Limb (tissue), 2 donors: ENCODE measurements around the gene UTP4.
"Not testable (repeated sequence)": the region's sequence is repeated elsewhere in the genome, so short reads cannot be mapped to it uniquely, and the experiment has no call there.

Experiments
- DNase-seq, 2 donors: peaks; one replicate each; pipeline ENCODE4 v3.0.0-alpha.2; 2016; ENCODE audit errors: extremely low spot score in 2 of 2

Gene UTP4

DNA sequence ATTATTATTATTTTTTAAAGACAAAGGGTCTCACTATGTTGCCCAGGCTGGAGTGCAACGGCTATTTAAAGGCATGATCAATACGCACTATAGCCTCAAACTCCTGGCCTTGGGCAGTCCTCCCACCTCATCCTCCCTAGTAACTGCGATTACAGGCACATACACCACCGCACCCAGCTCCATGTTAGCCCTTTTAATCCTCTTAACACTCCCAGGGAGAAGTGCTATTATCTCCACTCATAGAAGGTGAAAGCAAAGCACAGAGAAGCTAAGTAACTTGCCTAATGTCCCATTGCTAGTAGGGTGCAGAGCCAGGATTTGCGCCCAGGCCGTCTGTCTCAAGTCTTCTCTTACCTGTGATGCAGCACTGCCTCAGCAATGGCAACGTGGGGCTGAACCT, 22.0 kb upstream of the UTP4 start:
- no peak for DNase-seq

DNA sequence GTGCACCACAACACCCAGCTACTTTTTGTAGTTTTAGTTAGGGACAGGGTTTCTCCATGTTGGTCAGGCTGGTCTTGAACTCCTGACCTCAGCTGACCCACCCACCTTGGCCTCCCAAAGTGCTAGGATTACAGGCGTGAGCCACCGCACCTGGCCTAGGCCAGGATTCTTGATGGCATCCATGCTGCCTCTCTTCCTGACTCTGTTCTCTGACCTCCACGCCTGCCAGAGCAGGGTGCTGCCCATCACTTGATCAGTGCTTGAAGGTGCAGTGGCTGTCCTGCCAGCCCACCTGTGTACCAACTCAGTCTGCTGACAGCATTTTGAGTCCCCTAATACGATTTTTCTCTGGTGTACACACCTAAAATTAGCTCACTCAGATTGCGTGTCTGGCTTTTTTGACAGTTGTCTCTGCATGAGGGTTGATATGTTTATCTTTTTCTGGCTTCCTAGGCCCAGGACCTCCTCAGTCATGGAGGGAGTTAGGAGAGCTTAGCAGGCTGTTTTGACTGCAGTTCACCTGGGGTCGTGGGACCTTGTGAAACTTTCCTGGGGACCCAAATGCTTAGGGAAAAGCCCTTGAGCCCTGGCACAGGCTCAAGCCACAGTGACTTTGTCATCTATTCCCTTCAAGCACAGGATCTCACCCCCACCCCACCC, 21.1 kb upstream of the UTP4 start:
- no peak for DNase-seq

DNA sequence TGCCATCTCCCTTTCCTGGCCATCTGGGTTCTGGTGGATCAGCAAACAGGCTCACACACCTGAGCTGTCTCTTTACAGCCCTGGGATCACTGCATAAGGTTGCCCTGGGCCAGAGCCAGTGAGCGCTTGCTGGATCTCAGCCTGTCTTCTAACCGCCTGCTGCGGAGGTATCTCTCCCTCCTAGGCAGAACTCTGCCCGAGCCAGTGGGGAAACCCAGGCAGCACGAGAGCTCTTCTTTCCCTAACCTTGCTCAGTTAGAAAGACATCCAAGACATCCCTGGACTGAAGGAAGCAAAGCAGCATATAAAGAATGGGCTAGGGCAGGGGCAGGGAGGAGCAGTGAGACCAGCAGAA, 20.6 kb upstream of the UTP4 start:
- no peak for DNase-seq

DNA sequence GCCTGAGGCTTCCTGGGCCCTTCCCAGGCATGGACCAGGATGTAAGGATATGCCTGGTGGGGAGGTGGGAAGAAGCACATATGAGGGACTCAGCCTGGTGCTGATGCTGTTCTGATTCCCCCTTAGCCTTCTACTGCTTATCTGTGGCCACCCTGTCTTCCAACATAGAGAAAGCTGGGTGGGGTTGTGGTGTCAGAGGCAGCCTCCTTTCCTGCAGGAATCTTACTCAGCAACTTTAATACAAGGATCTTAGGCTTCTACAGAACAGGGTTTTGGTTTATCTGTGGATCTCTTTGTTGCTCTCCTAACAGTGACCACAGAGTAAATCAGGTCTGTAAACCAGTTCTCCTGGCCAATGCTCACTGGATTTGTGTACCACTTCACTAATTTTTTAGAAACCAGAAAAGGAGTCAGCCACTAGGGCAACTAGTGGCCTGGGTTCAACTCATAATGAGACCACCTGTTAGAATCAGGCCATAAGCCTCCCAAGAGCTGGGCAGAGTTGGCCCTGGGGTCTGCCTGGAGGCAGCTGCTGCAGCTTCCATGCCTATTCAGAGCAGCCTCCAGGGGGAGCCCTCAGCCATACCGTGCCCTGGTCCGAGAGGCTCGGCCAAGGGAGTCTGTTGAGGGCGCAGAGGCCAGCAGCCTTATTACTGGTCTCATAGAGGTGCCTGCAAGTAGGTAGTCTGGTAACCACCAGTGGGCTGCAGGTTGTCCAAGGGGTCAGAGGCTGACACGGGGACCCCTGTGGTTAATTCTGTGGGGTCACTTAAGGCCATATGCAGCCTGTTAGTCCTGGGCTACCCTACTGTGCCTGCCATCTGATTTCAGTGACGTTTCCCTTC, 19.9 kb upstream of the UTP4 start:
- peak in 1 of 2 donors; percentile 53 for DNase-seq

DNA sequence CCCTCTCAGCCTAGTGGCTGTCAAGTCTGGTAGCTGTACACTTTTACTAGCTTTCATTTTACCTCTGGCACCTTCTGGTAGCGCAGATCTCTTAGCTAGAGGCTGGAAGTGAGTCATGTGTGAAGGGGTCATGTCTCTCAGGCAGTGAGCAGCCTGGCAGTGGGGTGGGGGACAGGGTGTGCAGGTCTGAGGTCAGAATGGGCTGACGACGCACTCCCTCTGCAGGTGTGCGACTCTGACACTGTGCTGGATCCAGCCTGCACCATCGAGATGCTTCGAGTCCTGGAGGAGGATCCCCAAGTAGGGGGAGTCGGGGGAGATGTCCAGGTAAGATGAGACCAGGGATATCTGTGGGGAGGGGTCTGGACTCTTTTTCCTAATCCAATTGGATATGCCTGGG, 19.2 kb upstream of the UTP4 start:
- DNase-seq, result no peak

DNA sequence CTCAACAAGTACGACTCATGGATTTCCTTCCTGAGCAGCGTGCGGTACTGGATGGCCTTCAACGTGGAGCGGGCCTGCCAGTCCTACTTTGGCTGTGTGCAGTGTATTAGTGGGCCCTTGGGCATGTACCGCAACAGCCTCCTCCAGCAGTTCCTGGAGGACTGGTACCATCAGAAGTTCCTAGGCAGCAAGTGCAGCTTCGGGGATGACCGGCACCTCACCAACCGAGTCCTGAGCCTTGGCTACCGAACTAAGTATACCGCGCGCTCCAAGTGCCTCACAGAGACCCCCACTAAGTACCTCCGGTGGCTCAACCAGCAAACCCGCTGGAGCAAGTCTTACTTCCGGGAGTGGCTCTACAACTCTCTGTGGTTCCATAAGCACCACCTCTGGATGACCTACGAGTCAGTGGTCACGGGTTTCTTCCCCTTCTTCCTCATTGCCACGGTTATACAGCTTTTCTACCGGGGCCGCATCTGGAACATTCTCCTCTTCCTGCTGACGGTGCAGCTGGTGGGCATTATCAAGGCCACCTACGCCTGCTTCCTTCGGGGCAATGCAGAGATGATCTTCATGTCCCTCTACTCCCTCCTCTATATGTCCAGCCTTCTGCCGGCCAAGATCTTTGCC, 18.0 kb upstream of the UTP4 start:
- DNase-seq, result no peak

DNA sequence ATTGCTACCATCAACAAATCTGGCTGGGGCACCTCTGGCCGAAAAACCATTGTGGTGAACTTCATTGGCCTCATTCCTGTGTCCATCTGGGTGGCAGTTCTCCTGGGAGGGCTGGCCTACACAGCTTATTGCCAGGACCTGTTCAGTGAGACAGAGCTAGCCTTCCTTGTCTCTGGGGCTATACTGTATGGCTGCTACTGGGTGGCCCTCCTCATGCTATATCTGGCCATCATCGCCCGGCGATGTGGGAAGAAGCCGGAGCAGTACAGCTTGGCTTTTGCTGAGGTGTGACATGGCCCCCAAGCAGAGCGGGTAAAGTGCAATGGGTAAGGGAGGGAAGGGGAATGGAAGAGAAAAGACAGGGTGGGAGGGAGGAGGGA, 17.5 kb upstream of the UTP4 start:
- DNase-seq, result no peak

DNA sequence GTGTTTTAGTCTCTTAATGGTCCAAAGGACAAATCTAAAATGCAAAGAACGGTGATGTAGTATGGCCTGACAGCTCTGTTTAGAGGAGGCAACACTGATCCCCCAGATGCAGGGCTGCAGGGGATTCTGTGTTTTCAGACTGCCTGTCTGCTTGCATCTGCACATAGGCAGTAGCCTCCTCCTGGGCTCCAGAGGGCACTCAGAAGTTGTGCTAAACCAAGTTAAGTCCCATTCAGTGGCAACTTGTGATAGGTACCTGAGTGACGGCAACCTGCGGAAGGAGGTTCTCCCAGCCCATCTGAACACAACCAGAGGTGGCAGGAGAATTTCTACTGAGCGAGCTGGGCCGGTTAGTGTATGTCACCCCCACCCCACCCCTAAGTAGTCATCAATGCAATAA, 17.1 kb upstream of the UTP4 start:
- no peak for DNase-seq

DNA sequence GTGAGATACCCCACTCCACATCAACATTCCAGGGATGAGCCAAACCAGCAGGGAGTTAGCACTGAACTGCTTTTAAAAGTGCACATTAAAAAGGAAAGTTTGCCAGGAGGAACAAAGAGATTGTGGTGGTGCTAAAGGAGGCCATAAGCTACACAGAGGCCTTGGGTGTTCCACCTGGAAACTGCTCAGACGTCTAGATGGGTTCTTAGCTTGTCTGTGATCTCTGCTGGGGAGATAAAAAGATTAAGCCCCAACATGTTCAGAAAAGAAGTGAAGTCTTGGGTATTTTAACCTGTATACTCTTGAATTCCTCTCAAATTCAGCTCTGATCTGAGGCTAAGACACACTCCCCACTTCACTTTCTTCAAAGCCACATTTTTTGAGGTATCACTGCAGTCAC, 16.6 kb upstream of the UTP4 start:
- DNase-seq, result no peak

DNA sequence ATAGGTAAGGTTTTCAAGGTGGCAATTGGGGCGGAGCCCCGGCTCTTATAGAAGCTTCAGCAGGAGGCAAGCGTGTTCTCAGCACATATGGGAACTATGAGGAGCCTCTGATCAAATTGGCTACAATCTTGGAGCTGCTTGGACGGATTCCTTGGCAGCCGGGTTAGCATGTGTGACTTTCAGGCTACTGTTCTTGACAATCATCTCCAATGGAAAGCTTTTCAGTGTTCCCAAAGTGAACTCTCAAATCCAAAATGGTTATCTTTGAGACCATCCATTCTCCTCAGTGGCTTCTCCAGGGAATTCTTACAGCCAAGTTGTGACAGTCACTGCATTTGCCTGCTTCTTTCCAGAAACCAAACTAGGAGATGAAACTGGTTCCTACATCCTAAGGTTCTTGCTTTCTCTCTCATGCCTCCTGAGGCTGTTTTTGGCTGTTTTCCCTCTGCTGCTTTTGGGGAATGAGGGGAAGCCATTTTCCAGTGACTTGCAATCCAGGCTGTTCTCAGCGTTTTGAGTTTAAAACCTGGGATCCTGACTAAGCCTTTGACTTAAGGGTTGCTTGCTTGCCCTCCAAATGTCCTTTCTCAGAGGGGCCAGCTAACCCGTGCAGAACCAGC, 16.1 kb upstream of the UTP4 start:
- DNase-seq, result no peak

DNA sequence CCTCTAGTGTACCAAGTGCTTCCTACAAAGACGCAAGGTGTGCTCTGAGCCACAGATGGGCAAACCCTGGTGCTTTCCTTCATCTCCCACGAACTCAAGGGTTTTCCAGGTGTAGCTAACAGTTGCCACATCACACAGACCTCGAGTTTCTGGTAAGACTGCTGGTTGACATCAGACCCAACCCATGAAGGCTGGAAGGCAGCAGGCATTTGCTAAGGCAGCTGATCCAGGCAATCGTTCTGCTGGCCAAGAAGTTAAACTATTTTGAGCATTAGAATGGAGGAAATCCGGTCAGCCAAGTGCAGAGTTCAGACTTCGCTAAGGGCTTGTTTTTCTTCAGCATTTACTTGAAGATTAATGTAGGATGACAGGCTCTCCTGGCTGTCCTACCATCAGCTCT, 15.5 kb upstream of the UTP4 start:
- no peak for DNase-seq

DNA sequence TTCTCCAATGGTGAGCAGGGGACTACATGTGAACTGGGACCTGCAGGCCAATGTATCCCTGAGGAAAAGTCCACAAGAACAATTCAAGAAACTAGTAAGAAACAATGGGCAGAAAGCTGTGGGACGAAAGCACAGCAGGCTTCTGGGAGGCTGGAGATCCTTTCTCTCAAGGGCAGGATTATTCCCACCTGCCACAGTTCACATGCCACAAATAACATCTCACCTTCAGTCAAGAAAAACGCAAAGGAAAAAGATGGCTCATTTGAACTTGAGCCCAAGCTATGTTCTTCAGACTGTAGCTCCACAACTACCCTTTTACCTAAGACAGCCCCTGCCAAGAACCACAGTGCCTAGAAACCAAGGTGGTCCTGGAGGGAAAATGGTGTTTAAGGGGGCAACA, 14.0 kb upstream of the UTP4 start:
- no peak for DNase-seq

DNA sequence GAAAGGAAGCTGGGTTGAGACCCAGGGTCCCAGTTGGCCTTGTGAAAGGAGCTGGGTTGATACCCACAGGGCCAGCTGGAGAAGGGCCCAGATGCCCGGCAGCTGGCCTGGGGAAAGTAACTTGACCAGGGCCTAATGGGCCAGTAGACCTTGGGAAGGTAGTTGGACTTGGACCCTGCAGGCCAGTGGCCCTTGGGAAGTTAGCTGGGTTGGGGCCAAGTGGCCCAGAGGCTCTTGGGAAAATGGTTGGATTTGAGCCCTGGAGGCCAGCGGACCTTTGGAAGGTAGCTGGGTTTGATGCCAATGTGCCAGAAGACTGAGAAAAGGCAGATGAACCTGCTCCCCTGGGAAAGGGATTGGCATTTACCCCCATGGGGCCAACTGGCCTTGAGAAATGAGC, 13.5 kb upstream of the UTP4 start:
- DNase-seq, result no peak

DNA sequence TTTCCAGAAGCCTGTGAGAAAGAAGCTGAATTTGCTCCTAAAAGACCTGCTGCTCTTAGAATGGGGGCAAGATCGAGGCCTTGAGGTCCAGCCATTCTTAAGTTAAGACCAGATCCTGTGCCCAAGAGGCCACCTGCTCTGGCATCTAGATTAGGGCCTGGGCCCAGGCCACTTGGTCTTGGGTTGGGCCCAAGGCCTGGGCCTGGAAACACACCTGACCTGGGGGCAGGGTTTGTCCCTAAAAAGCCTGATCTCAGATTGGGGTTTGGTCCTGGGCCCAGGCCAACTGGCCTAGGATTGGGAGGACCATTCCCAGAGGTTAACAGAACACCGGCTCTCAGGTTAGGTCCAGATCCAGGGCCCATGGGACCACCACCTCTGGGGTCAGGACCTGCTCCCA, 12.9 kb upstream of the UTP4 start:
- DNase-seq, result no peak

DNA sequence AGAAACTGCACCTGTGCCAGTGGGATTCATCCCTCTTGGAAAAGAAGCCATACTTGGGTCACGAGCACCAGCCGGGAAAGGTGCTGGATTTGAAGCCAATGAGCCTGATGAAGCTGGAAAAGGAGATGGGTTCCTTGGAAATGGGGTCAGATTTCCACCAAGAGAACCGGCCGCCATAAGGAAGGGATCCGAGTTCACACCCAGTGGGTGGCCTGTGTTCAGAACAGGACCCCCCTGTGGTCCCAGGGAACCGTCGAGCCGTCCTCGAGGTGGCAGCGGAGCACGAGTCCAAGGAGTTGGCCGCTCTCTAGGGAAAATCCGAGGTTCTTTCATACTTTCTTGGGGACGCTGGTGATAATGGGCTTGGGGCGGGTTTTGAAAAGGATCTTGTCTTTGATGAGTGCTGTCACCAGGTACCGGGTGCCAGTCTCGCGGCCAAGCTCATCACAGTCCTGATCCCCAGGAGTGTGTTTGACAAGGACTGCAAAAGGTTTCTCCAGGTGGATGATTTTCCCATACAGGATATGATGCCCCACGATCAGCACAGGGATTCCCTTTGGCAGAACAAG, 12.3 kb upstream of the UTP4 start:
- DNase-seq, result no peak

DNA sequence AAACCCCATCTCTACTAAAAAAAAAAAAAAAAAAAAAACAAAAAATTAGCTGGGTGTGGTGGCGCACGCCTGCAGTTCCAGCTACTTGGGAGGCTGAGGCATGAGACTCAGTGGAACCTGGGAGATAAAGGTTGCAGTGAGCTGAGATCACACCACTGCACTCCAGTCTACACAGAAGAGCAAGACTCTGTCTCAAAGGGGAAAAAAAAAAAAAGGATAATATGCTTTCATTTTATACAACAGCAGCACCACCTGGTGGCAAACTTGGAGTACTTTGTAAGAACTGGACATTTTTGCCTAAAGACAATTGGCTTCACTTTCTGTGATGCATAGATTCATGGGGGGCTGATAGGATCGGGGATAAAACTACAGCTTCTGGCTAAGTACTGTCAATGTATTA, 8.5 kb upstream of the UTP4 start:
- DNase-seq, result peak; percentile 55 to 58

DNA sequence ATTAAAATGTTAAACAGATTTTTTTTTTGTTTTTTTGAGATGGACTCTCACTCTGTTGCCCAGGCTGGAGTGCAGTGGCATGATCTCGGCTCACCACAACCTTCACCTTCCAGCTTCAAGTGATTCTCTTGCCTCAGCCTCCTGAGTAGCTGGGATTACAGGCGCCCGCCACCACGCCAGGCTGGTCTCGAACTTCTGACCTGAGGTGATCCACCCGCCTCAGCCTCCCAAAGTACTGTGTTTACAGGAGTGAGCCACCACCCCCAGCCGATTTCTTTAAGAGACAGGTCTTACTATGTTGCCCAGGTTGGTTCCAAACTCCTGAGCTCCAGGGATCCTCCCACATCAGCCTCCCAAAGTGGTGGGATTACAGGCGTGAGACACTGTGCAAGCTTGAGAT, 8.0 kb upstream of the UTP4 start:
- DNase-seq, result not testable (repeated sequence)

DNA sequence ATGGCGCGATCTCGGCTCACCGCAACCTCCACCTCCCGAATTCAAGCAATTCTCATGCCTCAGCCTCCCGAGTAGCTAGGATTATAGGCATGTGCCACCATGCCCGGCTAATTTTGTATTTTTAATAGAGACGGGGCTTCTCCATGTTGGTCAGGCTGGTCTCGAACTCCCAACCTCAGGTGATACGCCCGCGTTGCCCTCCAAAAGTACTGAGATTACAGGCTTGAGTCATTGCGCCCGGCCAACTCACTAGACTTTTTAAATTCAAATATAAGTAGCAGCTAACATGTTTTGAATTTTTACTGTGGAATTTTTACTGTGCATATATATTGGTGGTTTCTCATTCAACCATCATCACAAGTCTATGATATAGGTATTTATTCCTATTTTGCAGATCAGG, 7.5 kb upstream of the UTP4 start:
- DNase-seq, result not testable (repeated sequence)

DNA sequence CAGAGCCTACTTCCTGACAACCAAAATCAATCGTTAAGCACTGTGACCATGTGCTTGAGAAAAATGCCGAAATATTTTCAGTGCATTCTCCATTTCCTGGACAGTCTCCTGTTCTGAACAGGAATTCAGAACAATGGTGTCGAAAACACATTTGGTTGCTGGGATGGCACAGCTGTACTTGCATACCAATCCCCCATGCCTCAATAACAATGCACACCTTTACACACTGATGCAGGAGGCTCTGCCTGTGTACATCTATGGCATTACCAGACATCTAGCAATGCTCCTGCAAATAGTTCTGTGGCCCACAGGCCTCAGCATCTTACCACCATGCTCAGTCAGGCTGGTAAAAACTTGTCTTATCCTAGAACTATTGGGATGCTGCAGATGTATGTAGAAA, 6.2 kb upstream of the UTP4 start:
- DNase-seq, result no peak

DNA sequence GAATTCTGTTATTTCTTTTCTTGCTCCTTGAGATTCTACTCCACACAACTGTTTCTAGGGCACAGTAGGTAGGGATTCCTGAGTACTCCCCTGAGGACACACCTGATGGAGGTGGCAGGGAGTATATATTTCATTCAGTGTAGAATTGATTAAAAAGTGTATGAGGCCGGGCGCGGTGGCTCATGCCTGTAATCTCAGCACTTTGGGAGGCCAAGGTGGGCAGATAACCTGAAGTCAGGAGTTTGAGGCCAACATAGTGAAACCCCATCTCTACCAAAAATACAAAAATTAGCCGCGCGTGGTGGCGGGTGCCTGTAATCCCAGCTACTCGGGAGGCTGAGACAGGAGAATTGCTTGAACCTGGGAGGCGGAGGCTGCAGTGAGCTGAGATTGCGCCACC, 5.6 kb upstream of the UTP4 start:
- not testable (repeated sequence) for DNase-seq

DNA sequence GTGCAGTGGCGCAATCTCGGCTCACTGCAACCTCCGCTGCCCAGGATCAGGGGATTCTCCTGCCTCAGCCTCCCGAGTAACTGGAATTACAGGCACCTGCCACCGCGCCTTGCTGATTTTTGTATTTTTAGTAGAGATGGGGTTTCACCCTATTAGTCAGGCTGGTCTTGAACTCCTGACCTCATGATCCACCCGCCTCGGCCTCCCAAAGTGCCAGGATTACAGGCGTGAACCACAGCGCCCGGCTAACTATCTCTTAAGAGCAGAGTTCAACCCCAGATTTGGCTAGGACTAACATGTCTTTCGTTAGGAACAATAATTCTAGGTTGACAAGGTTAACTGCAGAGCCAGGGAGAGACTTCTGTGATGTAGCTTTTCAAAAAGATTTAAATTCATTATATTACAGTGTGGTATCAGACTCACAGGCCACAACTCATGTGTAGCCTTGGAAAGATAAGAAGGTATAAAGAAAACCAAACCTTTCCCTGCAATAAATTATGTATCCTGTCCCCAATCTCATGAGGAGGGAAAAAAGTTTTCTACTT, 4.4 kb upstream of the UTP4 start:
- DNase-seq, result no peak

DNA sequence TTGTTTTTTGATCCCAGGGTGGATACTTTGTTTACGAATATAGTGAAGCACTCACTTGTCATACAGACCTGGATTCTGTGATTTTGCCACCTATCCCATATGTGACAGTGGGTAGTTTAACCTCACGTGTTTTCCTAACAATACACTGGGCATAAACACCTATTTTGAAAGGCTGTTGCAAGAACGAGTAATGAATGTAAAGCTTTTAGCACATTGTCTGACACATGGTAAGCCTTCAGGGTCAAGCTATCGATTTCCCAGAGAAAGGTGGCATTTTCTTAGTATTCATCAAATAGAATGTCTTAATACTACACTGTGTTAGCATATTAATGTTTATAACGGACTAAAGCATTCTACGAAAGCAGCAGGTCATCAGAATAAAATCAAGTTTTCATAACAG, 2.0 kb upstream of the UTP4 start:
- DNase-seq, result no peak
